ENCODE measurements around the gene C1orf115.
"Not testable (repeated sequence)": the region's sequence is repeated elsewhere in the genome, so short reads cannot be mapped to it uniquely, and the experiment has no call there.

C1orf115 gene

GRCh38 chr1:220701974-220702373 is 11.8 kb downstream of the C1orf115 start:
- no peak for TF ChIP-seq POLR2A (IDR thresholded peaks at IDR 0.05; ENCODE audit: low read length)
- no peak for TF ChIP-seq GATA1 (IDR thresholded peaks at IDR 0.05; ENCODE audit: low read depth, low read length)
- no peak for DNase-seq

- no peak for DNase-seq
- TF ChIP-seq POLR2A (IDR thresholded peaks at IDR 0.05; ENCODE audit: low read length) (no peak), GATA1 (IDR thresholded peaks at IDR 0.05; ENCODE audit: low read depth, low read length) (no peak)
These were observed 12.6 kb downstream of the C1orf115 start for GRCh38 chr1:220702733-220703270.

GRCh38 chr1:220703305-220703704 is 13.1 kb downstream of the C1orf115 start:
- no peak for TF ChIP-seq GATA1 (IDR thresholded peaks at IDR 0.05; ENCODE audit: low read depth, low read length)
- TF ChIP-seq POLR2A (IDR thresholded peaks at IDR 0.05; ENCODE audit: low read length) = no peak

GRCh38 chr1:220705782-220706181 is 15.6 kb downstream of the C1orf115 start:
- TF ChIP-seq GATA1 (IDR thresholded peaks at IDR 0.05; ENCODE audit: low read depth, low read length) (no peak), POLR2A (IDR thresholded peaks at IDR 0.05; ENCODE audit: low read length) (no peak)

More at GRCh38 chr1:220703305-220703704, 13.1 kb downstream of the C1orf115 start:
- DNase-seq = no peak

DNA sequence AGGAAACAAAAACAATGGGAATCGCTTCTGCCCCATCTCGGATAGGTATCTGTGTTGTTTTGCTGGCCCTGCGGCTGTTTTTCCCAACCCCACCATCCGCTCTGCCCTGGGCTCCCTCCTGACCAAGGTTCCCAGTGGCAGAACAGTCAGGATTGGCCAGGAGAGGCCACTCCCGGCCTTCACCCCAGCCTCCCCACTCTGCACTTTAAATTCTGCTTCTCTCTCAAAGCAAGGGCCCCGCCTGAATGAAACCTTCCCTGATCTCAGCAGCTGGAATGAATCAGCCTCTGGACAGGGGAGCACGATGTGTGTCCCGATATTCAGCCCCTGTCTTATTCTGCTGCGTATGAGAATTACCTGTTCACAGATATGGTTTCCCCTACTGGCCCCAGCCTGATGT is 16.3 kb downstream of the C1orf115 start:
- DNase-seq = no peak
- TF ChIP-seq GATA1 (IDR thresholded peaks at IDR 0.05; ENCODE audit: low read depth, low read length) (no peak), POLR2A (IDR thresholded peaks at IDR 0.05; ENCODE audit: low read length) (no peak)

More at GRCh38 chr1:220705782-220706181, 15.6 kb downstream of the C1orf115 start:
- no peak for DNase-seq

GRCh38 chr1:220707160-220707559 is 17.0 kb downstream of the C1orf115 start:
- TF ChIP-seq GATA1 (IDR thresholded peaks at IDR 0.05; ENCODE audit: low read depth, low read length) (no peak), POLR2A (IDR thresholded peaks at IDR 0.05; ENCODE audit: low read length) (no peak)
- DNase-seq = no peak

GRCh38 chr1:220708244-220708643 is 18.1 kb downstream of the C1orf115 start:
- TF ChIP-seq GATA1 (IDR thresholded peaks at IDR 0.05; ENCODE audit: low read depth, low read length) (no peak), POLR2A (IDR thresholded peaks at IDR 0.05; ENCODE audit: low read length) (no peak)
- DNase-seq = no peak

GRCh38 chr1:220708936-220709801 is 19.0 kb downstream of the C1orf115 start:
- TF ChIP-seq POLR2A (IDR thresholded peaks at IDR 0.05; ENCODE audit: low read length) (no peak), GATA1 (IDR thresholded peaks at IDR 0.05; ENCODE audit: low read depth, low read length) (no peak)
- DNase-seq = no peak

- no peak for DNase-seq
- TF ChIP-seq GATA1 (IDR thresholded peaks at IDR 0.05; ENCODE audit: low read depth, low read length) (no peak), POLR2A (IDR thresholded peaks at IDR 0.05; ENCODE audit: low read length) (no peak)
These were observed 20.2 kb downstream of the C1orf115 start for GRCh38 chr1:220710333-220710732.

DNA sequence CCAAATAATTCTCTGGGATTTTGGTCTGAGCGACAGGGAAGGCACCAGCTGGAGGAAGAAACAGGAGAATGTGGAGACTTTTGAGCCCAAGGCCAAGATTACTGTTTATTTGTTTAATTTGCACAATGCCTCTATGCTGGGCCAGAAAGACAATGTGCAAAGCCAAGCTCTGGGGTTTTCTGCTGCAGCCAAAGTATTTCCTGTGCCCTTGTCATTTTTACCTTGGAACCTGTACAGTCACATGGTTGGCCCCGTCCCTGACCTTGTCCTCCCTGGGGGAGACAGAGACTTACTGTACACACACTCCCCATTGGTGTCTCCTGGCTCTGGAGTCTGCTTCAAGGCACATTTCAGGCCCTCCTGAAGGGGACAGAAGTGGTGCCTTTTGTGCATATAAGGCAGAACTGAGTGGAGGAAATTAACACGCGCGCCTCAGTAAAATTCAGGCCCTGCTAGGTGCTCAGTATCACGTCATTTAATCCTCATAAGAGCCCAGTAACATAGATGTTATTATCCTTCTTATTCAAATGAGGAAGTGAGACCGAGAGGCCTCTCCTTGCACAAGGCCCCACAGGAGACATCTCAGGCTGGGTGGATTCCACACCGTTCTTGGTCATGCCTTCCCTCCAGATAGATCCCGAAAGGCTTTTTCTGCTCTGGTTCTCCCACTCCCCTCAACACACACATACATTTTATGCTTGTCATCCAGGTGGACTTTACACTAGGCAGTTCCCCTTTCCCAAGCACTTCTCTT is 21.1 kb downstream of the C1orf115 start:
- DNase-seq = no peak
- TF ChIP-seq GATA1 (IDR thresholded peaks at IDR 0.05; ENCODE audit: low read depth, low read length) (no peak), POLR2A (IDR thresholded peaks at IDR 0.05; ENCODE audit: low read length) (no peak)

- DNase-seq = not testable (repeated sequence)
These were observed 25.8 kb downstream of the C1orf115 start for GRCh38 chr1:220715986-220716385.

GRCh38 chr1:220717800-220718640 is 27.9 kb downstream of the C1orf115 start:
- DNase-seq = no peak
- no peak for TF ChIP-seq POLR2A (IDR thresholded peaks at IDR 0.05; ENCODE audit: low read length)
- no peak for TF ChIP-seq GATA1 (IDR thresholded peaks at IDR 0.05; ENCODE audit: low read depth, low read length)

DNA sequence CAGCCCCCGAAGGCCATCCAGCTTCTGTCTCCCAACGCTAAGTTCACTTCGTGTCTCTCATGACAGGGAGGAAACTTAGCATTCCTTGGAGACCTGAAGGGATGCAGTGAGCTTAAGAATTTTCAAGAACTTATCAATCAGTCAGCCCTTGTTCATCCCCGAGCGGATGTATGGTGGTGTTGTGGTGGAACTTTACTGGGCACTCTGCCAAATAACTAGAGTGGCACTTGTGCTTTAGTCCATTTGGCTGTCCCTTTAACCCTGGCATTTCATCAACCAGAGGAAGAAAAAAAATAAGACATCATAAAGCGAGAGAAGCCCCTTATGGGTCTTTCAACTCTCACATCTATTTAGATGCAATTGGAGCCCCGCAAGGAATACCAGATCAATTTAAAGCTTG is 31.1 kb downstream of the C1orf115 start:
- DNase-seq = not testable (repeated sequence)

- no peak for DNase-seq
These were observed 36.5 kb downstream of the C1orf115 start for GRCh38 chr1:220726634-220727033.

More at GRCh38 chr1:220726634-220727033, 36.5 kb downstream of the C1orf115 start:
- TF ChIP-seq GATA1 (IDR thresholded peaks at IDR 0.05; ENCODE audit: low read depth, low read length) (no peak), POLR2A (IDR thresholded peaks at IDR 0.05; ENCODE audit: low read length) (no peak)

Data from erythroblast (primary cell).